GM12864 (cell line): Measurements from ENCODE around the gene SNX8.

ENCODE experiments used
- DNase-seq: peaks from one replicate; pipeline ENCODE4 v3.0.0-alpha.2; 2011; ENCODE audit warnings: low read depth
- H3K4me3 ChIP-seq: 2 replicates; pipeline ENCODE4 v1.5.1; 2011; ENCODE audit warnings: mild to moderate bottlenecking, low read depth, low read length, control low read depth
- CTCF ChIP-seq: IDR thresholded peaks from 2 replicates; pipeline ENCODE4 v1.5.1; 2011; ENCODE audit warnings: low read depth, mild to moderate bottlenecking, moderate library complexity, low read length, control low read depth, inconsistent platforms; ENCODE audit errors: missing control alignments

Gene SNX8

GRCh38 chr7:2251841-2252771, 62.1 kb downstream of the SNX8 start:
- no peak for DNase-seq
- no peak overlapping the region for H3K4me3 ChIP-seq
- TF ChIP-seq CTCF, result no peak

GRCh38 chr7:2251381-2251780, 62.9 kb downstream of the SNX8 start:
- no peak overlapping the region for H3K4me3 ChIP-seq
- no peak for DNase-seq
- no peak for TF ChIP-seq CTCF

GRCh38 chr7:2249744-2250323, 64.4 kb downstream of the SNX8 start:
- H3K4me3 ChIP-seq, result no peak overlapping the region

GRCh38 chr7:2248984-2249694, 65.1 kb downstream of the SNX8 start:
- no peak overlapping the region for H3K4me3 ChIP-seq
- DNase-seq, result no peak
- no peak for TF ChIP-seq CTCF

More at GRCh38 chr7:2249744-2250323, 64.4 kb downstream of the SNX8 start:
- no peak for DNase-seq
- no peak for TF ChIP-seq CTCF

- no peak for DNase-seq
- TF ChIP-seq CTCF, result peak; percentile 82
Measured at GRCh38 chr7:2247141-2247995, 66.9 kb downstream of the SNX8 start.

More at GRCh38 chr7:2247141-2247995, 66.9 kb downstream of the SNX8 start:
- no peak overlapping the region for H3K4me3 ChIP-seq
